Hepatocyte (in vitro differentiated cells): ENCODE results near the gene RPL18.

Experiments
- CTCF ChIP-seq: fragments of 200-600 bp; sonication (generic); IDR thresholded peaks from 2 replicates; pipeline ENCODE4 v1.5.1; 2016; ENCODE audit warnings: antibody characterized with exemption, mild to moderate bottlenecking; ENCODE audit not compliant: poor library complexity
- EZH2 ChIP-seq: fragments of 200-600 bp; sonication (generic); IDR thresholded peaks from 2 replicates; pipeline ENCODE4 v1.6.1; 2016; ENCODE audit warnings: antibody characterized with exemption, mild to moderate bottlenecking, borderline replicate concordance
- EZH2phosphoT487 ChIP-seq: fragments of 200-600 bp; sonication (generic); IDR thresholded peaks from one replicate; pipeline ENCODE4 v1.6.1; 2018; ENCODE audit warnings: antibody characterized with exemption, mild to moderate bottlenecking, low read depth, moderate library complexity; ENCODE audit not compliant: unreplicated experiment, severe bottlenecking

GRCh38 chr19:48619692-48620585, 961 bp upstream of the RPL18 start:
- TF ChIP-seq EZH2phosphoT487 (no peak), CTCF (no peak), EZH2 (no peak)
